Astrocyte (in vitro differentiated cells and primary cell): ENCODE measurements around the gene SLC29A1. TPM values are rescaled to one million over a fixed set of nuclear protein-coding genes. Genes with fewer than 3 reads are reported as not detected.
A peak's percentile ranks its signal among the peaks of the same experiment; 100 is the strongest.
"Not testable (repeated sequence)": the region's sequence is repeated elsewhere in the genome, so short reads cannot be mapped to it uniquely, and the experiment has no call there.

Experiments used
- DNase-seq: peaks from one replicate; pipeline ENCODE4 v3.0.0-alpha.2; 2010; ENCODE audit warnings: low read depth
- FAIRE-seq: peaks from 2 replicates; lab custom pipeline; 2011; peaks lifted over from hg19 to GRCh38; lab: Jason Lieb, UNC
- H2AFZ ChIP-seq: 2 replicates; pipeline ENCODE4 v1.6.0; 2012; ENCODE audit warnings: low read depth, low read length, inconsistent platforms
- H3K27ac ChIP-seq: 2 replicates; pipeline ENCODE4 v1.5.1; 2011; ENCODE audit warnings: low read depth, low read length, inconsistent platforms
- H3K27me3 ChIP-seq: 2 replicates; pipeline ENCODE4 v1.6.0; 2011; ENCODE audit warnings: low read length, inconsistent platforms; ENCODE audit not compliant: insufficient read depth
- H3K36me3 ChIP-seq: 2 replicates; pipeline ENCODE4 v1.5.1; 2011; ENCODE audit warnings: low read length, inconsistent platforms; ENCODE audit not compliant: insufficient read depth
- H3K4me1 ChIP-seq: 2 replicates; pipeline ENCODE4 v1.5.1; 2011; ENCODE audit warnings: low read length, inconsistent platforms; ENCODE audit not compliant: insufficient read depth
- H3K4me2 ChIP-seq: 2 replicates; pipeline ENCODE4 v1.6.0; 2012; ENCODE audit warnings: low read length, inconsistent platforms
- H3K4me3 ChIP-seq: 2 replicates; pipeline ENCODE4 v1.5.1; 2011; ENCODE audit warnings: low read depth, mild to moderate bottlenecking, low read length, inconsistent platforms; ENCODE audit not compliant: insufficient read depth
- H3K79me2 ChIP-seq: 2 replicates; pipeline ENCODE4 v1.6.0; 2012; ENCODE audit warnings: mild to moderate bottlenecking, low read length, inconsistent platforms; ENCODE audit not compliant: insufficient read depth
- H3K9ac ChIP-seq: 2 replicates; pipeline ENCODE4 v1.6.0; 2012; ENCODE audit warnings: mild to moderate bottlenecking, low read length, inconsistent platforms
- H3K9me3 ChIP-seq: 2 replicates; pipeline ENCODE4 v1.5.1; 2012; ENCODE audit warnings: low read depth, mild to moderate bottlenecking, low read length, inconsistent platforms; ENCODE audit not compliant: insufficient read depth
- H4K20me1 ChIP-seq: 2 replicates; pipeline ENCODE4 v1.6.0; 2012; ENCODE audit warnings: low read length, inconsistent platforms; ENCODE audit not compliant: insufficient read depth
- H3K27ac Mint-ChIP-seq: one replicate; pipeline ENCODE4 v1.8.0; 2021; ENCODE audit warnings: mild to moderate bottlenecking, mixed read lengths; ENCODE audit not compliant: unreplicated experiment
- H3K27me3 Mint-ChIP-seq: one replicate; pipeline ENCODE4 v1.8.0; 2021; ENCODE audit warnings: low read depth, mixed read lengths; ENCODE audit not compliant: unreplicated experiment
- H3K36me3 Mint-ChIP-seq: one replicate; pipeline ENCODE4 v1.8.0; 2021; ENCODE audit warnings: low read depth, mixed read lengths; ENCODE audit not compliant: unreplicated experiment
- H3K4me1 Mint-ChIP-seq: one replicate; pipeline ENCODE4 v1.8.0; 2021; ENCODE audit warnings: low read depth, mixed read lengths; ENCODE audit not compliant: unreplicated experiment
- H3K4me3 Mint-ChIP-seq: one replicate; pipeline ENCODE4 v1.8.0; 2021; ENCODE audit warnings: mild to moderate bottlenecking, moderate library complexity, mixed read lengths; ENCODE audit not compliant: unreplicated experiment
- H3K9me3 Mint-ChIP-seq: one replicate; pipeline ENCODE4 v1.8.0; 2021; ENCODE audit warnings: mild to moderate bottlenecking, mixed read lengths; ENCODE audit not compliant: unreplicated experiment
- CTCF ChIP-seq: IDR thresholded peaks from 2 replicates; pipeline ENCODE4 v1.5.1; 2011; ENCODE audit warnings: low read depth, mild to moderate bottlenecking, inconsistent platforms, low read length, moderate library complexity; ENCODE audit not compliant: insufficient read depth
- EZH2 ChIP-seq: IDR thresholded peaks from 2 replicates; pipeline ENCODE4 v1.6.1; 2012; ENCODE audit warnings: mild to moderate bottlenecking, low read length, inconsistent platforms; ENCODE audit not compliant: insufficient read depth
- total RNA-seq: library from RNA; stranded (reverse); gene quantifications from 2 replicates; pipeline ENCODE4 v1.2.1, GENCODE V29; 2021

Gene SLC29A1
- total RNA-seq, 1 donor from 2014 or later: 15.3 TPM

GRCh38 chr6:44183783-44184182, 39.6 kb upstream of the SLC29A1 start:
- Histone ChIP-seq H3K4me3 (no peak overlapping the region), H3K4me1 (peaks cover 3% of the 10 kb centered on the region), H3K79me2 (no peaks in the 10 kb centered on the region), H3K36me3 (no peaks in the 10 kb centered on the region), H3K27ac (no peak overlapping the region), H2AFZ (no peak overlapping the region), H3K9ac (no peak overlapping the region), H4K20me1 (no peaks in the 10 kb centered on the region), H3K4me2 (no peak overlapping the region), H3K9me3 (no peaks in the 10 kb centered on the region), H3K27me3 (peaks cover 3% of the 10 kb centered on the region)
- no peak overlapping the region for H3K27ac Mint-ChIP-seq
- no peak for FAIRE-seq
- no peak overlapping the region for H3K4me3 Mint-ChIP-seq
- peaks cover 34% of the 10 kb centered on the region for H3K27me3 Mint-ChIP-seq
- DNase-seq: no peak
- H3K36me3 Mint-ChIP-seq: peaks cover 1% of the 10 kb centered on the region
- H3K4me1 Mint-ChIP-seq: peaks cover 6% of the 10 kb centered on the region
- TF ChIP-seq EZH2: no peak
- no peak for TF ChIP-seq CTCF
- H3K9me3 Mint-ChIP-seq: no peaks in the 10 kb centered on the region

GRCh38 chr6:44185356-44185755, 38.0 kb upstream of the SLC29A1 start:
- not testable (repeated sequence) for H3K27ac ChIP-seq, FAIRE-seq, H4K20me1 ChIP-seq, H3K27me3 ChIP-seq, H3K9me3 ChIP-seq, H3K36me3 Mint-ChIP-seq, H3K79me2 ChIP-seq, H3K36me3 ChIP-seq, H3K4me1 ChIP-seq, H3K4me1 Mint-ChIP-seq, H3K9me3 Mint-ChIP-seq, H3K4me2 ChIP-seq, H3K4me3 ChIP-seq, DNase-seq, H3K9ac ChIP-seq, H2AFZ ChIP-seq, H3K27ac Mint-ChIP-seq, H3K4me3 Mint-ChIP-seq
- peaks cover 31% of the 10 kb centered on the region for H3K27me3 Mint-ChIP-seq

- Mint-ChIP-seq H3K27ac (no peak overlapping the region), H3K27me3 (peaks cover 31% of the 10 kb centered on the region), H3K4me1 (peaks cover 8% of the 10 kb centered on the region), H3K9me3 (no peaks in the 10 kb centered on the region), H3K4me3 (no peak overlapping the region), H3K36me3 (peaks cover 1% of the 10 kb centered on the region)
- no peaks in the 10 kb centered on the region for H4K20me1 ChIP-seq
- H3K4me3 ChIP-seq: no peak overlapping the region
- H3K36me3 ChIP-seq: no peaks in the 10 kb centered on the region
- H3K4me2 ChIP-seq: no peak overlapping the region
- H3K4me1 ChIP-seq: no peaks in the 10 kb centered on the region
- FAIRE-seq (no peak), DNase-seq (no peak)
- H3K9ac ChIP-seq: no peak overlapping the region
- no peaks in the 10 kb centered on the region for H3K9me3 ChIP-seq
- peak overlapping the region; percentile 27 for H2AFZ ChIP-seq
- TF ChIP-seq EZH2 (no peak), CTCF (no peak)
- no peak overlapping the region for H3K27ac ChIP-seq
- peaks cover 9% of the 10 kb centered on the region for H3K27me3 ChIP-seq
- H3K79me2 ChIP-seq: no peaks in the 10 kb centered on the region
Measured at GRCh38 chr6:44185953-44186634, 37.3 kb upstream of the SLC29A1 start.
